ENCODE data around the gene MBNL1. TPM values are rescaled to one million over a fixed set of nuclear protein-coding genes. Genes with fewer than 3 reads are reported as not detected.

The MBNL1 gene
- total and polyA plus RNA-seq, 2 donors (not counting 3 experiments of a cell fraction or from before 2014, with no cell fraction given): 179 to 362 TPM

GRCh38 chr3:152497890-152498289 lies 229.2 kb downstream of the MBNL1 start:
- Histone ChIP-seq H4K20me1 (replicated peaks; ENCODE audit: control insufficient read depth, extremely low read depth, insufficient read depth, low read length) (no peaks in the 10 kb centered on the region), H3K4me2 (ENCODE audit: insufficient read depth, low read length) (no peak overlapping the region), H3K4me3 (replicated peaks in 1 of 3; ENCODE audit: insufficient read depth in 1 of 3, low read depth in 1 of 3, low read length in 3 of 3) (no peak overlapping the region), H3K36me3 (ENCODE audit: control insufficient read depth in 2 of 2, extremely low read depth in 1 of 2, insufficient read depth in 2 of 2, low read length in 2 of 2) (no peaks in the 10 kb centered on the region), H3K9ac (replicated peaks; ENCODE audit: extremely low read depth, insufficient read depth, low read length) (no peak overlapping the region), H3K4me1 (ENCODE audit: control insufficient read depth, extremely low read depth, insufficient read depth, low read length) (peaks cover 16% of the 10 kb centered on the region), H3K27ac (ENCODE audit: insufficient read depth, low read depth, low read length) (no peak overlapping the region), H3K79me2 (ENCODE audit: control insufficient read depth, insufficient read depth, low read length) (no peaks in the 10 kb centered on the region), H3K27me3 (ENCODE audit: control insufficient read depth in 2 of 2, insufficient read depth in 2 of 2, low read length in 2 of 2) (no peaks in the 10 kb centered on the region), H3K9me1 (replicated peaks; ENCODE audit: control insufficient read depth, extremely low read depth, insufficient read depth, low read length) (no peaks in the 10 kb centered on the region), H2AFZ (ENCODE audit: low read depth, low read length) (no peak overlapping the region), H3K9me3 (replicated peaks; ENCODE audit: control insufficient read depth, insufficient read depth, low read length) (no peaks in the 10 kb centered on the region)
- ChIA-PET CTCF (interaction anchor here (0.9 to 1.9 kb wide), 3 partner anchors 11 to 27 kb away, joined by 3 to 8 read pairs (median 8); no protein-coding TSS in a partner anchor), POLR2A (no interaction called here)
- dilution Hi-C loops (cut with MboI; ENCODE audit: extremely low pct_ligation_motif_present, low sequenced_read_pairs): no loop called here
- no peak for DNase-seq (ENCODE audit: low read depth, low spot score)
- FAIRE-seq: no peak
- BruUV-seq (replicated peaks): no TSS peak
- no peak for TF ChIP-seq EZH2 (IDR thresholded peaks at IDR 0.05; ENCODE audit: borderline replicate concordance, low read depth, low read length, severe bottlenecking)
- TF ChIP-seq POLR2A (IDR thresholded peaks at IDR 0.05; ENCODE audit: low read depth, low read length): no peak
- TF ChIP-seq MYC (IDR thresholded peaks at IDR 0.05; ENCODE audit: low read depth, low read length): no peak
- TF ChIP-seq JUN (IDR thresholded peaks at IDR 0.05; ENCODE audit: borderline replicate concordance, insufficient read depth, insufficient read length, low read depth): no peak
- TF ChIP-seq FOS (IDR thresholded peaks at IDR 0.05; ENCODE audit: borderline replicate concordance, insufficient read depth, low read length): no peak
- TF ChIP-seq, protein P1, sequence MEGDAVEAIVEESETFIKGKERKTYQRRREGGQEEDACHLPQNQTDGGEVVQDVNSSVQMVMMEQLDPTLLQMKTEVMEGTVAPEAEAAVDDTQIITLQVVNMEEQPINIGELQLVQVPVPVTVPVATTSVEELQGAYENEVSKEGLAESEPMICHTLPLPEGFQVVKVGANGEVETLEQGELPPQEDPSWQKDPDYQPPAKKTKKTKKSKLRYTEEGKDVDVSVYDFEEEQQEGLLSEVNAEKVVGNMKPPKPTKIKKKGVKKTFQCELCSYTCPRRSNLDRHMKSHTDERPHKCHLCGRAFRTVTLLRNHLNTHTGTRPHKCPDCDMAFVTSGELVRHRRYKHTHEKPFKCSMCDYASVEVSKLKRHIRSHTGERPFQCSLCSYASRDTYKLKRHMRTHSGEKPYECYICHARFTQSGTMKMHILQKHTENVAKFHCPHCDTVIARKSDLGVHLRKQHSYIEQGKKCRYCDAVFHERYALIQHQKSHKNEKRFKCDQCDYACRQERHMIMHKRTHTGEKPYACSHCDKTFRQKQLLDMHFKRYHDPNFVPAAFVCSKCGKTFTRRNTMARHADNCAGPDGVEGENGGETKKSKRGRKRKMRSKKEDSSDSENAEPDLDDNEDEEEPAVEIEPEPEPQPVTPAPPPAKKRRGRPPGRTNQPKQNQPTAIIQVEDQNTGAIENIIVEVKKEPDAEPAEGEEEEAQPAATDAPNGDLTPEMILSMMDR (IDR thresholded peaks at IDR 0.05; ENCODE audit: extremely low read depth in 1 of 2, insufficient read depth in 1 of 2, low read depth in 1 of 2, low read length in 2 of 2): no peak
- TF ChIP-seq POLR2AphosphoS5 (IDR thresholded peaks at IDR 0.05; ENCODE audit: insufficient read depth, low read depth, low read length): no peak
- TF ChIP-seq GATA2 (IDR thresholded peaks at IDR 0.05; ENCODE audit: insufficient read depth, insufficient read length, low read depth, low read length): no peak
- TF ChIP-seq, protein P2, sequence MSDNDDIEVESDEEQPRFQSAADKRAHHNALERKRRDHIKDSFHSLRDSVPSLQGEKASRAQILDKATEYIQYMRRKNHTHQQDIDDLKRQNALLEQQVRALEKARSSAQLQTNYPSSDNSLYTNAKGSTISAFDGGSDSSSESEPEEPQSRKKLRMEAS (IDR thresholded peaks at IDR 0.05; ENCODE audit: insufficient read depth, insufficient read length): no peak
- intact Hi-C loops (cut with micrococcal nuclease): no loop called here
